ENCODE results near the gene GSG1L.
"Not testable (repeated sequence)": the region's sequence is repeated elsewhere in the genome, so short reads cannot be mapped to it uniquely, and the experiment has no call there.

The GSG1L gene

GRCh38 chr16:27747946-27748345 is 315.6 kb downstream of the GSG1L start:
- no peak for DNase-seq

- no peak for DNase-seq
These were observed 317.2 kb downstream of the GSG1L start for GRCh38 chr16:27746076-27746855.

GRCh38 chr16:27745348-27745747 is 318.2 kb downstream of the GSG1L start:
- no peak for DNase-seq

- DNase-seq: no peak
These were observed 319.6 kb downstream of the GSG1L start for GRCh38 chr16:27743963-27744362.

DNA sequence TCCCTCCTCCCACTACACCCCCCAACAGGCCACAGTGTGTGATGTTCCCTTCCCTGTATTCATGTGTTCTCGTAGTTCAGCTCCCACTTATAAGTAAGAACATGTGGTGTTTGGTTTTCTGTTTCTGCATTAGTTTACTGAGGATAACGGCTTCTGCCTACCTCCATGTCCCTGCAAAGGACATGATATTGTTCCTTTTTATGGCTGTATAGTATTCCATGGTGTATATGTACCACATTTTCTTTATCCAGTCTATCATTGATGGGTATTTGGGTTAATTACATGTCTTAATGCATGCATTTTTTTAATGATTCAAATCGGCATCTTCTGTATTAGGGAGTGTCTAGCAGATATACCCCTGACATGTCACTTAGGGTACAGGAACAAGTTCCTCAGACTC is 320.5 kb downstream of the GSG1L start:
- not testable (repeated sequence) for DNase-seq

GRCh38 chr16:27742333-27742732 is 321.2 kb downstream of the GSG1L start:
- DNase-seq: no peak

GRCh38 chr16:27740496-27741201 is 322.9 kb downstream of the GSG1L start:
- DNase-seq: no peak

GRCh38 chr16:27739606-27740357 is 323.7 kb downstream of the GSG1L start:
- DNase-seq: no peak

DNA sequence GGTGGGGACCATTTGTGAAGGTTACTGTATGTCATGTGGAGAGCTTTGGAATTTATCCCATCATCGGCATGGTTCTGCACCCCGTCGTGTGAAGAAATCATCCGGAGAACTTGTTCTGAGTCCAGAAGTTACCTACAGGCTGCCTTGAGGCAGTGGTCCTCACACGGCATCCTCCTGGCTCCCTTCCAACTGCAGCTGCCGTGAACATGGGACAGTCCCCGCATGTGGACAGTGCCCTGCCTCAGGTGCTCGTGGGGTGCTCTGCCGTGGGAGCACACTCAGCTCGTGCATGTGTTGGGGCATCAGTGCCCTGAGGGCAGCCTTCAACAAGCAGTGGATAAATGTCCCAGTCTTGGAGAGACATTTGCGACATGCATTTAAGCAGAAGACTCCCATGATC is 324.9 kb downstream of the GSG1L start:
- DNase-seq: no peak
